Measurements from ENCODE around the gene TMC1.

Gene TMC1

DNA sequence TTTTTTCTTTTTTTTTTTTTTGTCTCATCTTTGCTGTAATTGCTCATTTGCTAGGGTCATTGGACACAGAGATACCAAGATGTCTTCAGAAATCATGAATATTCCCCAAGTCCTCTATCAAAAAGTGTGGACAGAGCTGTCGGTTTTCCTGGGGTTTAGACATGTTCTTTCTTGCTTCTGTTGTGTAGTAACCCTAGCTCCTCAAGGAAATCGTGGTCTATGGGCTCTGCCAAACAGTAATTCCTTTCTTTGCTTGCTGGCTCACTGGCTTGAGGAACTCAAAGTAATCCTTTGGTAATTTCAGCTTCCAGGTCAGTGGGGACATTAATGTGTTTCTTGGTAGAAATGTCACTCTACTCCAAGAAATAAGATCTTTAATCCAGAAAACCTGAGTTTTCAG, 101.7 kb downstream of the TMC1 start:
- no peaks in the 10 kb centered on the region for H3K4me1 ChIP-seq (ENCODE audit: control insufficient read depth, insufficient read depth, low read length)
- ChIA-PET CTCF (no interaction called here), POLR2A (no interaction called here)
- H3K4me3 ChIP-seq (ENCODE audit: low read depth, low read length) = no peak overlapping the region
- no peaks in the 10 kb centered on the region for H3K36me3 ChIP-seq (ENCODE audit: control insufficient read depth in 2 of 2, insufficient read depth in 1 of 2, low read length in 2 of 2)
- H3K9me3 ChIP-seq (ENCODE audit: control insufficient read depth, insufficient read depth, low read depth, low read length) = no peaks in the 10 kb centered on the region
- no peak overlapping the region for H3K27ac ChIP-seq (ENCODE audit: extremely low read depth, low read depth, low read length)
- no peak for TF ChIP-seq ZNF596 (tag by site-specific recombination; IDR thresholded peaks at IDR 0.05)

GRCh38 chr9:72627147-72627546, 105.7 kb downstream of the TMC1 start:
- H3K9me3 ChIP-seq (ENCODE audit: control insufficient read depth, insufficient read depth, low read depth, low read length) = no peaks in the 10 kb centered on the region
- H3K4me3 ChIP-seq (ENCODE audit: low read depth, low read length) = no peak overlapping the region
- no peaks in the 10 kb centered on the region for H3K36me3 ChIP-seq (ENCODE audit: control insufficient read depth in 2 of 2, insufficient read depth in 1 of 2, low read length in 2 of 2)
- no peak overlapping the region for H3K27ac ChIP-seq (ENCODE audit: extremely low read depth, low read depth, low read length)
- ChIA-PET POLR2A (no interaction called here), CTCF (interaction anchor here (0.7 kb wide), 1 partner anchor 141 kb away, joined by 3 read pairs; no protein-coding TSS in a partner anchor)
- no peak for TF ChIP-seq ZNF785 (tag by site-specific recombination; IDR thresholded peaks at IDR 0.05)
- no peak for TF ChIP-seq ZNF561 (tag by site-specific recombination; IDR thresholded peaks at IDR 0.05; ENCODE audit: borderline replicate concordance)
- TF ChIP-seq, protein P1, sequence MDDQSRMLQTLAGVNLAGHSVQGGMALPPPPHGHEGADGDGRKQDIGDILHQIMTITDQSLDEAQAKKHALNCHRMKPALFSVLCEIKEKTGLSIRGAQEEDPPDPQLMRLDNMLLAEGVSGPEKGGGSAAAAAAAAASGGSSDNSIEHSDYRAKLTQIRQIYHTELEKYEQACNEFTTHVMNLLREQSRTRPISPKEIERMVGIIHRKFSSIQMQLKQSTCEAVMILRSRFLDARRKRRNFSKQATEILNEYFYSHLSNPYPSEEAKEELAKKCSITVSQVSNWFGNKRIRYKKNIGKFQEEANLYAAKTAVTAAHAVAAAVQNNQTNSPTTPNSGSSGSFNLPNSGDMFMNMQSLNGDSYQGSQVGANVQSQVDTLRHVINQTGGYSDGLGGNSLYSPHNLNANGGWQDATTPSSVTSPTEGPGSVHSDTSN (CRISPR knock-in tag; IDR thresholded peaks at IDR 0.05) = no peak
- TF ChIP-seq ZNF248 (tag by site-specific recombination; IDR thresholded peaks at IDR 0.05) = no peak
- TF ChIP-seq ZNF560 (tag by site-specific recombination; IDR thresholded peaks at IDR 0.05; ENCODE audit: borderline replicate concordance) = no peak
- no peak for TF ChIP-seq ZBTB7A (tag by site-specific recombination; IDR thresholded peaks at IDR 0.05; ENCODE audit: low read depth)
- TF ChIP-seq ZNF394 (tag by site-specific recombination; IDR thresholded peaks at IDR 0.05; ENCODE audit: borderline replicate concordance) = no peak
- no peak for TF ChIP-seq ZNF19 (tag by site-specific recombination; IDR thresholded peaks at IDR 0.05; ENCODE audit: low read depth)
- TF ChIP-seq ZNF214 (tag by site-specific recombination; IDR thresholded peaks at IDR 0.05; ENCODE audit: borderline replicate concordance) = no peak
- no peak for TF ChIP-seq ZNF138 (tag by site-specific recombination; IDR thresholded peaks at IDR 0.05; ENCODE audit: borderline replicate concordance)
- no peak for TF ChIP-seq ZNF654 (tag by site-specific recombination; IDR thresholded peaks at IDR 0.05; ENCODE audit: low read depth)
- H3K4me1 ChIP-seq (ENCODE audit: control insufficient read depth, insufficient read depth, low read length) = no peaks in the 10 kb centered on the region

- Histone ChIP-seq H3K36me3 (ENCODE audit: control insufficient read depth in 2 of 2, insufficient read depth in 1 of 2, low read length in 2 of 2) (no peaks in the 10 kb centered on the region), H3K4me1 (ENCODE audit: control insufficient read depth, insufficient read depth, low read length) (no peaks in the 10 kb centered on the region), H3K9me3 (ENCODE audit: control insufficient read depth, insufficient read depth, low read depth, low read length) (no peaks in the 10 kb centered on the region), H3K27ac (ENCODE audit: extremely low read depth, low read depth, low read length) (no peak overlapping the region), H3K4me3 (ENCODE audit: low read depth, low read length) (no peak overlapping the region)
- no peak for TF ChIP-seq ZNF76 (tag by site-specific recombination; IDR thresholded peaks at IDR 0.05; ENCODE audit: borderline replicate concordance, low read depth)
- POLR2A ChIA-PET = no interaction called here
- CTCF ChIA-PET = interaction anchor here (0.7 to 1.0 kb wide), 2 partner anchors 141 to 347 kb away, joined by 3 read pairs; no protein-coding TSS in a partner anchor
These were observed 106.6 kb downstream of the TMC1 start for GRCh38 chr9:72627956-72628540.

- no peaks in the 10 kb centered on the region for H3K9me3 ChIP-seq (ENCODE audit: control insufficient read depth, insufficient read depth, low read depth, low read length)
- no peaks in the 10 kb centered on the region for H3K4me1 ChIP-seq (ENCODE audit: control insufficient read depth, insufficient read depth, low read length)
- H3K27ac ChIP-seq (ENCODE audit: extremely low read depth, low read depth, low read length) = no peak overlapping the region
- CTCF ChIA-PET = no interaction called here
- H3K36me3 ChIP-seq (ENCODE audit: control insufficient read depth in 2 of 2, insufficient read depth in 1 of 2, low read length in 2 of 2) = no peaks in the 10 kb centered on the region
- TF ChIP-seq SETDB1 (IDR thresholded peaks at IDR 0.05; ENCODE audit: insufficient read length, low read length) (peak; percentile 51), ZNF514 (tag by site-specific recombination; IDR thresholded peaks at IDR 0.05) (no peak)
- no peak overlapping the region for H3K4me3 ChIP-seq (ENCODE audit: low read depth, low read length)
- POLR2A ChIA-PET = no interaction called here
These were observed 112.6 kb downstream of the TMC1 start for GRCh38 chr9:72633966-72634365.
